SK-N-SH treated with all-trans-retinoic acid at 6 μM for 48 hours (cell line): ENCODE results near the gene PASK.

ENCODE experiments used
- ARNTL ChIP-seq: fragments of 450-650 bp; formaldehyde crosslinking; IDR thresholded peaks from 2 replicates; pipeline ENCODE4 v1.5.0; 2020; ENCODE audit warnings: low read depth, mild to moderate bottlenecking, moderate library complexity, borderline replicate concordance
- BACH2 ChIP-seq: fragments of 250-450 bp; sonication (Bioruptor Pico); IDR thresholded peaks from 2 replicates; pipeline ENCODE4 v1.9.0; 2021; ENCODE audit warnings: mild to moderate bottlenecking, borderline replicate concordance
- GLIS3 ChIP-seq: fragments of 250-450 bp; sonication (Bioruptor Pico); IDR thresholded peaks from 2 replicates; pipeline ENCODE4 v1.5.0; 2020; ENCODE audit warnings: mild to moderate bottlenecking, moderate library complexity
- PATZ1 ChIP-seq: fragments of 250-450 bp; sonication (Bioruptor Pico); IDR thresholded peaks from 2 replicates; pipeline ENCODE4 v1.8.0; 2020; ENCODE audit warnings: mild to moderate bottlenecking, moderate library complexity, borderline replicate concordance
- RARB ChIP-seq: fragments of 250-450 bp; sonication (Bioruptor Pico); IDR thresholded peaks from 2 replicates; pipeline ENCODE4 v1.8.0; 2021; ENCODE audit warnings: mild to moderate bottlenecking, moderate library complexity
- TCF4 ChIP-seq: fragments of 250-450 bp; sonication (Bioruptor Pico); IDR thresholded peaks from 2 replicates; pipeline ENCODE4 v1.8.0; 2021; ENCODE audit warnings: mild to moderate bottlenecking, moderate library complexity, borderline replicate concordance
- ZFP3 ChIP-seq: fragments of 250-450 bp; sonication (Bioruptor Pico); IDR thresholded peaks from 2 replicates; pipeline ENCODE4 v1.5.0; 2020; ENCODE audit warnings: mild to moderate bottlenecking, moderate library complexity
- TF ChIP-seq, protein P1 (sequence below): fragments of 250-450 bp; sonication (Bioruptor Pico); IDR thresholded peaks from 2 replicates; pipeline ENCODE4 v1.8.0; 2021; ENCODE audit warnings: low read depth, mild to moderate bottlenecking, moderate library complexity, borderline replicate concordance
- TF ChIP-seq, protein P2 (sequence below): fragments of 250-450 bp; sonication (Bioruptor Pico); IDR thresholded peaks from 2 replicates; pipeline ENCODE4 v1.5.1; 2020; ENCODE audit warnings: low read depth, mild to moderate bottlenecking, moderate library complexity

GRCh38 chr2:241092677-241093076, 56.6 kb downstream of the PASK start:
- TF ChIP-seq GLIS3 (CRISPR knock-in tag): no peak
- TF ChIP-seq, protein P1, sequence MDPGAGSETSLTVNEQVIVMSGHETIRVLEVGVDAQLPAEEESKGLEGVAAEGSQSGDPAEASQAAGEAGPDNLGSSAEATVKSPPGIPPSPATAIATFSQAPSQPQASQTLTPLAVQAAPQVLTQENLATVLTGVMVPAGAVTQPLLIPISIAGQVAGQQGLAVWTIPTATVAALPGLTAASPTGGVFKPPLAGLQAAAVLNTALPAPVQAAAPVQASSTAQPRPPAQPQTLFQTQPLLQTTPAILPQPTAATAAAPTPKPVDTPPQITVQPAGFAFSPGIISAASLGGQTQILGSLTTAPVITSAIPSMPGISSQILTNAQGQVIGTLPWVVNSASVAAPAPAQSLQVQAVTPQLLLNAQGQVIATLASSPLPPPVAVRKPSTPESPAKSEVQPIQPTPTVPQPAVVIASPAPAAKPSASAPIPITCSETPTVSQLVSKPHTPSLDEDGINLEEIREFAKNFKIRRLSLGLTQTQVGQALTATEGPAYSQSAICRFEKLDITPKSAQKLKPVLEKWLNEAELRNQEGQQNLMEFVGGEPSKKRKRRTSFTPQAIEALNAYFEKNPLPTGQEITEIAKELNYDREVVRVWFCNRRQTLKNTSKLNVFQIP (CRISPR knock-in tag): no peak
- no peak for TF ChIP-seq RARB
- TF ChIP-seq ARNTL: no peak
- TF ChIP-seq, protein P2, sequence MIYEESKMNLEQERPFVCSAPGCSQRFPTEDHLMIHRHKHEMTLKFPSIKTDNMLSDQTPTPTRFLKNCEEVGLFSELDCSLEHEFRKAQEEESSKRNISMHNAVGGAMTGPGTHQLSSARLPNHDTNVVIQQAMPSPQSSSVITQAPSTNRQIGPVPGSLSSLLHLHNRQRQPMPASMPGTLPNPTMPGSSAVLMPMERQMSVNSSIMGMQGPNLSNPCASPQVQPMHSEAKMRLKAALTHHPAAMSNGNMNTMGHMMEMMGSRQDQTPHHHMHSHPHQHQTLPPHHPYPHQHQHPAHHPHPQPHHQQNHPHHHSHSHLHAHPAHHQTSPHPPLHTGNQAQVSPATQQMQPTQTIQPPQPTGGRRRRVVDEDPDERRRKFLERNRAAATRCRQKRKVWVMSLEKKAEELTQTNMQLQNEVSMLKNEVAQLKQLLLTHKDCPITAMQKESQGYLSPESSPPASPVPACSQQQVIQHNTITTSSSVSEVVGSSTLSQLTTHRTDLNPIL (CRISPR knock-in tag): no peak
- TF ChIP-seq TCF4 (CRISPR knock-in tag): no peak
- TF ChIP-seq PATZ1: no peak
- no peak for TF ChIP-seq ZFP3 (CRISPR knock-in tag)
- TF ChIP-seq BACH2 (CRISPR knock-in tag): no peak
